HL-60 (cell line): Measurements from ENCODE around the gene ZNF512B.

Experiments
- POLR2AphosphoS5 ChIP-seq: IDR thresholded peaks from 2 replicates; pipeline ENCODE4 v1.6.1; 2012; ENCODE audit warnings: low read depth
- REST ChIP-seq: IDR thresholded peaks from 2 replicates; pipeline ENCODE4 v1.6.1; 2012; ENCODE audit warnings: low read depth; ENCODE audit not compliant: insufficient replicate concordance

GRCh38 chr20:63976980-63977738, 7.4 kb upstream of the ZNF512B start:
- TF ChIP-seq REST, result no peak
- TF ChIP-seq POLR2AphosphoS5, result no peak
